Activated CD8-positive, alpha-beta memory T cell treated with anti-CD3 and anti-CD28 coated beads for 36 hours (primary cell): Measurements from ENCODE around the gene LGALS4. TPM values are rescaled to one million over a fixed set of nuclear protein-coding genes. Genes with fewer than 3 reads are reported as not detected.
"Not testable (repeated sequence)": the region's sequence is repeated elsewhere in the genome, so short reads cannot be mapped to it uniquely, and the experiment has no call there.

Source experiments
- CTCF ChIA-PET: fragments of 350-600 bp; sonication (Branson Sonifier 250); formaldehyde crosslinking; loops from one replicate; lab custom pipeline; 2021; ENCODE audit warnings: antibody characterized with exemption; lab: Charles Lee
- POLR2A ChIA-PET: fragments of 350-600 bp; sonication (Branson Sonifier 250); formaldehyde crosslinking; loops from one replicate; lab custom pipeline; 2021; ENCODE audit warnings: antibody characterized with exemption; lab: Charles Lee
- total RNA-seq, 2 experiments: library from RNA; stranded (reverse); gene quantifications; one replicate each; pipeline ENCODE4 v1.2.3, GENCODE V29; 2021

The LGALS4 gene
- total RNA-seq: under 1 TPM; 0.65 to 0.82 TPM

- ChIA-PET CTCF (no interaction called here), POLR2A (no interaction called here)
Observed at GRCh38 chr19:38812841-38813320, at the start of gene LGALS4. Gene LGALS4 (minus strand): TSS chr19:38812945. CDS start chr19:38812886, 59 bp downstream.

- ChIA-PET CTCF (interaction anchor here (1.1 to 1.2 kb wide), 3 partner anchors 8 to 458 kb away, joined by 3 to 4 read pairs (median 4); partner anchors contain the start of gene FAM98C), POLR2A (no interaction called here)
Observed at GRCh38 chr19:38861368-38861767, 48.6 kb upstream of the LGALS4 start.

GRCh38 chr19:38859631-38860204 is 47.0 kb upstream of the LGALS4 start:
- CTCF ChIA-PET, POLR2A ChIA-PET: not testable (repeated sequence)

GRCh38 chr19:38856813-38857212 is 44.1 kb upstream of the LGALS4 start:
- POLR2A ChIA-PET: interaction anchor here (2.0 kb wide), 1 partner anchor 8 kb away, joined by 14 read pairs; no protein-coding TSS in a partner anchor
- CTCF ChIA-PET: interaction anchor here (0.9 to 2.4 kb wide), 4 partner anchors 12 to 74 kb away, joined by 3 to 14 read pairs (median 3); partner anchors contain the start of genes MRPS12 and SARS2

- CTCF ChIA-PET, POLR2A ChIA-PET: not testable (repeated sequence)
Observed at GRCh38 chr19:38855751-38856150, 43.0 kb upstream of the LGALS4 start.

- CTCF ChIA-PET, POLR2A ChIA-PET: not testable (repeated sequence)
Observed at GRCh38 chr19:38854961-38855360, 42.2 kb upstream of the LGALS4 start.

- ChIA-PET CTCF (interaction anchor here (0.8 to 3.1 kb wide), 6 partner anchors 11 to 84 kb away, joined by 3 to 11 read pairs (median 4); no protein-coding TSS in a partner anchor), POLR2A (interaction anchor here (0.6 to 2.3 kb wide), 4 partner anchors 11 to 518 kb away, joined by 3 to 16 read pairs (median 6); no protein-coding TSS in a partner anchor)
Observed at GRCh38 chr19:38853214-38853613, 40.5 kb upstream of the LGALS4 start.

- ChIA-PET CTCF (interaction anchor here (0.8 to 3.1 kb wide), 7 partner anchors 12 to 83 kb away, joined by 3 to 11 read pairs (median 5); no protein-coding TSS in a partner anchor), POLR2A (interaction anchor here (1.0 to 2.3 kb wide), 6 partner anchors 12 to 300 kb away, joined by 3 to 16 read pairs (median 6); no protein-coding TSS in a partner anchor)
Observed at GRCh38 chr19:38852231-38853044, 39.7 kb upstream of the LGALS4 start.

GRCh38 chr19:38851622-38852230 is 39.0 kb upstream of the LGALS4 start:
- ChIA-PET POLR2A (interaction anchor here (1.0 to 2.3 kb wide), 7 partner anchors 14 to 299 kb away, joined by 3 to 16 read pairs (median 5); partner anchors contain the start of genes ACTN4 and ECH1), CTCF (interaction anchor here (1.4 to 3.1 kb wide), 3 partner anchors 18 to 217 kb away, joined by 6 to 11 read pairs (median 6); no protein-coding TSS in a partner anchor)

GRCh38 chr19:38850976-38851621 is 38.4 kb upstream of the LGALS4 start:
- ChIA-PET CTCF (interaction anchor here (1.4 to 3.1 kb wide), 3 partner anchors 19 to 217 kb away, joined by 6 to 11 read pairs (median 6); no protein-coding TSS in a partner anchor), POLR2A (interaction anchor here (0.8 to 2.3 kb wide), 7 partner anchors 12 to 203 kb away, joined by 3 to 16 read pairs (median 4); partner anchors contain the start of genes ACTN4 and ECH1)

- ChIA-PET POLR2A (interaction anchor here (0.8 to 2.3 kb wide), 6 partner anchors 13 to 203 kb away, joined by 3 to 16 read pairs (median 4); partner anchors contain the start of genes ACTN4 and ECH1), CTCF (interaction anchor here (1.4 to 1.5 kb wide), 2 partner anchors 19 to 216 kb away, joined by 6 read pairs; no protein-coding TSS in a partner anchor)
Observed at GRCh38 chr19:38850436-38850975, 37.8 kb upstream of the LGALS4 start.

- POLR2A ChIA-PET: interaction anchor here (0.8 to 1.4 kb wide), 6 partner anchors 9 to 586 kb away, joined by 3 to 15 read pairs (median 5); partner anchors contain the start of genes ECH1, MRPS12, RPS16 and SARS2
- CTCF ChIA-PET: interaction anchor here (0.9 to 1.2 kb wide), 3 partner anchors 19 to 81 kb away, joined by 4 read pairs; partner anchors contain the start of genes MRPS12 and SARS2
Observed at GRCh38 chr19:38849860-38850435, 37.2 kb upstream of the LGALS4 start, which contains the start of gene HNRNPL. Gene HNRNPL (minus strand): TSS chr19:38849986. CDS start chr19:38849966, 20 bp downstream.

GRCh38 chr19:38849147-38849859 is 36.6 kb upstream of the LGALS4 start:
- ChIA-PET POLR2A (interaction anchor here (0.8 to 1.4 kb wide), 11 partner anchors 8 to 587 kb away, joined by 3 to 15 read pairs (median 5); partner anchors contain the start of genes ECH1, MRPS12, RINL and RPS16), CTCF (interaction anchor here (0.9 to 1.3 kb wide), 6 partner anchors 8 to 82 kb away, joined by 3 to 4 read pairs (median 4); partner anchors contain the start of genes MRPS12 and SARS2)

GRCh38 chr19:38848299-38849146 is 35.8 kb upstream of the LGALS4 start:
- ChIA-PET POLR2A (interaction anchor here (0.8 to 1.4 kb wide), 11 partner anchors 8 to 587 kb away, joined by 3 to 15 read pairs (median 5); partner anchors contain the start of genes ECH1, MRPS12, RINL and RPS16), CTCF (interaction anchor here (0.9 to 1.3 kb wide), 7 partner anchors 8 to 82 kb away, joined by 3 to 4 read pairs (median 3); partner anchors contain the start of genes MRPS12 and SARS2)

- ChIA-PET POLR2A (interaction anchor here (1.1 to 1.9 kb wide), 2 partner anchors 8 to 14 kb away, joined by 4 to 6 read pairs; partner anchors contain the start of gene ECH1), CTCF (no interaction called here)
Observed at GRCh38 chr19:38846097-38846496, 33.4 kb upstream of the LGALS4 start.
